GM12801 (cell line): ENCODE measurements around the gene SLC35F6.

Source experiments
- CTCF ChIP-seq: IDR thresholded peaks from one replicate; pipeline ENCODE4 v1.5.1; 2011; ENCODE audit warnings: control low read depth; ENCODE audit not compliant: insufficient read length; ENCODE audit errors: extremely low read depth

The SLC35F6 gene

GRCh38 chr2:26772064-26773001 is 8.2 kb downstream of the SLC35F6 start:
- TF ChIP-seq CTCF = no peak

GRCh38 chr2:26776195-26776800 is 12.2 kb downstream of the SLC35F6 start:
- no peak for TF ChIP-seq CTCF

GRCh38 chr2:26778098-26778497 is 14.0 kb downstream of the SLC35F6 start:
- TF ChIP-seq CTCF = no peak

- no peak for TF ChIP-seq CTCF
Measured at GRCh38 chr2:26778507-26778906, 14.4 kb downstream of the SLC35F6 start.

GRCh38 chr2:26780203-26780760 is 16.2 kb downstream of the SLC35F6 start:
- TF ChIP-seq CTCF = no peak

- no peak for TF ChIP-seq CTCF
Measured at GRCh38 chr2:26782876-26783704, 19.0 kb downstream of the SLC35F6 start.

- no peak for TF ChIP-seq CTCF
Measured at GRCh38 chr2:26784570-26785234, 20.6 kb downstream of the SLC35F6 start.
